NCI-H2196 (cell line): ENCODE data around the gene SEMA3C.
"Not testable (repeated sequence)": the region's sequence is repeated elsewhere in the genome, so short reads cannot be mapped to it uniquely, and the experiment has no call there.

Experiments used
- DNase-seq: peaks from one replicate; lab custom pipeline; 2025; ENCODE audit not compliant: unreplicated experiment; lab: John Stamatoyannopoulos, UW

The SEMA3C gene

DNA sequence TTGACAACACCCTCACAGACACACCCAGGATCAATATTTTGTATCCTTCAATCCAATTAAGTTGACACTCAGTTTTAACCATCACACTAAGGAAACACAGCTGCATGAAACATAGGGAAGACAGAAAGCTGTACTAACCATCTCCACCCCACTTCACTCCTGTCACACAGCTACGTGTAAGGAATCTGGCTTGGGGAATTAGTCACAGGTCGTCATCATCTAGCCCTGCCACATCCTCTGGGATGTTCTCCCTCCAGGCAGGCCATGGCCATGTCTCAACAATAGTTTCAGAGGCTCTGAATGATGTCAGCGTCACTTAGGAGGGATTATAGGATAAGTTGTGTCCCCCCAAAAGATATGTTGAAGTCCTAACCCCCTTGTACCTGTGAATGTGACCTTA is 10.8 kb upstream of the SEMA3C start:
- no peak for DNase-seq

DNA sequence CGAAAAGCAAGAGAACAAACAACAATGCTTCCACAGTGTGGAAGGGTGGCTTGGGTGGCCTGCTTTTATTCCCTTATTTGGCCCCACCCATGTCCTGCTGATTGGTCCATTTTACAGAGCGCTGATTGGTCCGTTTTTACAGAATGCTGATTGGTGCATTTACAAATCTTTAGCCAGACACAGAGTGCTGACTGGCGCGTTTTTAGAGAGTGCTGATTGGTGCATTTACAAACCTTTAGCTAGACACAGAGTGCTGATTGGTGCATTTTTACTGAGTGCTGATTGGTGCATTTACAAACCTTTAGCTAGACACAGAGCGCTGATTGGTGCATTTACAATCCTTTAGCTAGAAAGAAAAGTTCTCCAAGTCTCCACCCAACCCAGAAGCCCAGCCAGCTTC is 8.1 kb upstream of the SEMA3C start:
- not testable (repeated sequence) for DNase-seq

DNA sequence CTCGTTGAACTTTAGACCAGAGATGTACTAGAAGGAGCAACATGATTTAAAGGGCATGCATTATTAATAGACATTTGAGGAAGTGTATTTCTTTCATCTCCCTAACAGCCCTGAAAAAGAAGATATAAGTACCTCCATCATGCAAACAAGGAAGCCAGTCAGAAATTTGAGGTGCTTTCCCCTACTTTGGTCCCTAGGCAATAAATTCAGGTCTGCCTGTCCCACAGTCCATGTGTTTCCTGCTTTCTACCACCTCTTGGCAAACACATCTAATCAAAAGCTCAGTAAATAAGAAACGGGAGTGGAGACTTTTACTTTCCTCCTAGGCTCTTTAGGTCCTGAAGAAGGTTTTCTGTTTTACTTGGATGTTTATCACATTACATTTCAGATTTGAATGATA is 5.2 kb upstream of the SEMA3C start:
- DNase-seq: no peak

DNA sequence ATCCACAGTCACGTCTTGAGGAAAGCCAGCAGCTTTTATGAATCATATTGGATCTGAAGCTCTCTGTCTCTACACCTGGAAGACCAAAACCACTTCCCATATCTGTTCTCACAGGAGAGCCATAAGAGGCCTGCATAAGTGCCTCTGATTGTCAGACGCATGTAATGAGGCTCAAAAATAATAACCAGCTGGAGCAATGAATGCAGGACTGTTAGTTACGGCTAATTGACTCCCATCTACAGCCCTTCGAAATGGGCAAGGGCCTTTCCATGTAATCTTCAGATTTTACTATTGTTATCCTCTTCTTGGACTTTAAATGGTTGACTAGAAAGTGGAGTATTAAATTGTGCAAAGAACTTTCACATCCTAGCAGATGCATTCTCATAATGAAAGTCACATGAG is 4.4 kb upstream of the SEMA3C start:
- DNase-seq: no peak

DNA sequence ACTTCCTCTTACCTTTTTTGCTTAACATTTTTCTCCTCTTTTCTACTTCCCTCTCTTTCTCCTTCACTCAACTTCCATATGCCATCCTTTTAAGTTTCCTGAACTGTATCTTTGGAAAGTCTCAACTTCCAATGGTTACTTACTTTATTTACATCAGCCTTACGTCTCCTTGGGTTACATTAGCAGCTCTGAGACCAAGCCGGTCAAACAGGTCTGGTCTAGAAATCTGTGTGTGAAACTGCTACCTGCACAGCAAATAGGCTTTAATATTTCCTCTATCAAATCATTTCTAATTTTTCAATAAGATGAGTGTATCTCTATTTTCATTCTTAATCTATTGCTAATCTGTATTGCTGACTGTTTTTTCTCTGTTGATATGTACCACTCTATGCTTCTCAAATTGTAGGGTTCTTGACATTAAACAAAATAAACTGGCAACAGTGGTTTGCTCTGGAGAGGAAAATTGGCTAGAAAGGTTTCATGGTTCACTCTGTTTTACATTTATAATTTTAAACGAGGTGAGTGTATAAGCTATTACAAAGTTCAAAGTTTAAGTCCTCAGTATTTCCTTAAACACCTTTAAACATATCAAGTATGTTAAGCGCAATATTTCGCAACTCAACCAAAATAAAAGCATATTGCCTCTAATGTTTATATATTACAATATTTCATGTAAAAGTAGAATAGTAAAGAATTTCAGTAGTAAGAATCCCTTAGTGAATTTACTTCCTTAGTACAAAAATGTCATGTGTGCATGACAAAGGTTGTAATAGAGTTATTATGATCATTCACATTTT is 3.6 kb upstream of the SEMA3C start:
- DNase-seq: no peak

DNA sequence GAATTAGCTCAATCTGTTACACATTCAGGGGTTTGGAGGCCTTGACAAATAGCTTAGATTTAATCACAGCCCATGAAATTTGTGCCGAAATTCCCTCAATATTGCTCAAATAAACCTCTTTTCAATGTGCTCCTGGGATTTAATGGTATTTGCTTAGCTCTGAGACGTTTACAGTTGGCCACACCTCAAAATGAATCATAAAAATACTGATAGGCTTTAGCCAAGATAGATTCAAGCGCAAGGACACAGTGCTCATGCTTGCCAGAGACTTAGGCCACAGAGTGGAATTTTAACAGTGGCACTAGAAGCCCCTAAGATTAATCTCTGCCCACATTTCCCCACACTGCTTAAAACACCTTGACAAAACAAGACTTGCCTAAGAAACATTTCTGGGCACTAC is 2.3 kb upstream of the SEMA3C start:
- no peak for DNase-seq

DNA sequence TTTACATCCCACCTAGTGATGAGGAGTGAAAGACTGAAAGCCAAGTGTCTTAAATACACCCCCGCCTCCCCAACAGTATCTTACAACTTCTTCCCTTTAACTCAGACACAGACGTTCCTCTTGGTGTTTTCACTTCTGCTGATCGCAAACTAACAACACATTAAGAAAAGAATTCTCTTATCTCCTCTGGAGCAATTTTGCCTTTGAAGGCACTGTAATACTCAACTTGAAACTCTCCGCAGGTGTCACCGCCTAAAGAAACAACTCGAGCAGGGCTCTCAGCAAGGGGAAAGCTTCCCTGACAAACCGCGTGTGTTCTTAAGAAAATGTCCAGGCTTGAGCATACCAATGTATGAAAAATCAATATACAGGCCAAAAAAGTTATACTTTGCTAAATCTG is 452 bp downstream of the SEMA3C start:
- DNase-seq: no peak

DNA sequence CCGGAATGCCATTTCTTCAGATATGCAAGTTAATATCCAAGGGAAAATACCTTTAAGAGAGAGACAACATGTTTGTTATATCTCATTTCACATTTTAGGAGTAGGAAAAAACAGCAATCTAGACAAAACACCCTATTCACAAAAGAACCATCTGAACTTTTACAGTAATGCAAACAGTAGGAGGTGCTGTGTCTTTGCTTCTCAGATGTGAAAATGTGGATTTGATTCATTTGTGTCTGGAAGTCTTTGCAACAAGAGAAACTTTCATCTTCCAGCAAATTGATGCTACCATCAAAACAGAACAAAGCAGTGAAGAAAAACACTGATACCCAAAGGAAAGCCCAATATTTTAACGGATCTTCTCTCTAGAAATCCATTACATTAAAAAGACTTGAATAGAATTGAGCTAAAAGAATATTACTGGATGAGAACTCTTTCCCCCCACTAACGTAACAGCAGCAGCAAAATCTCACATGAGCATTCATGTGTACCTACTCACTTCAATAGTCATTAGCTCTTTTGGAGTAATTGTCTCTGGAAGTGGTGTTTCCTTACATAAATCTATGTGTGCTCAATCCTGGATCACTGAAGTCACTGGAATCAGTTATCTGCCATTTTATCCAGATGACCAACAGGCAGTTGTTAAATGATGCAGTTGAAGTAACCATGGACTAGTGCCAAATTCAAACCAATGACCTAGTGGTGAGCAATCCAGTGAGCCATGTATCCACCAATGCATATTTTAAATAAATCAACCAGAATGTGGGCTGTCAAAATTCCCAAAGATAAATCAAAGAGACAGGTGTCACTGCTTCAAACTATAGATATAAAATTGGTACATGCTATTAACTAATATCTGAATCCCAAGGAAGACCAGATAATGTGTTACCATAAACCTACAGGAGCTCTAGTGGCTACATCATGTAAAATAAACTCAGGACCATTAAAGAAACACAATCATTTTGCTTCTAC is 1.8 kb downstream of the SEMA3C start:
- DNase-seq: no peak

DNA sequence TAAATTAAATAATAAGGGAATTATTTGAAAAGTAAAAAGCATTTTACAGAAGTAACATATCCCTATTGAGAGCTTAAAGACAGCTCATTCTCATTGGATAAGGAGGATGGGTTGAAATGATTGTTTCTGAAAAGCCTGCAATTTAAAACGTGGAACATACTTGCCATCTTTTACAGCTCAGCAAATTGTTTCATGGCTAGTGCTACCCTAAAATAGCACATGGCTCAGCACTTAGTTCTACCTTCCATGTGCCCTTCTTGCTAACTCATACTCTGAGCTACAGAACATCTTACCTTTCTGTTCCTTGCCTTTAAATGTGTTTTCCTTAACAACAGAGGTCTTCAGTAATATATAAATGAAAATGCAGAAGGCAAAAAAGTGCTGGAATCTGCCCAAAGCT is 8.6 kb downstream of the SEMA3C start:
- no peak for DNase-seq

DNA sequence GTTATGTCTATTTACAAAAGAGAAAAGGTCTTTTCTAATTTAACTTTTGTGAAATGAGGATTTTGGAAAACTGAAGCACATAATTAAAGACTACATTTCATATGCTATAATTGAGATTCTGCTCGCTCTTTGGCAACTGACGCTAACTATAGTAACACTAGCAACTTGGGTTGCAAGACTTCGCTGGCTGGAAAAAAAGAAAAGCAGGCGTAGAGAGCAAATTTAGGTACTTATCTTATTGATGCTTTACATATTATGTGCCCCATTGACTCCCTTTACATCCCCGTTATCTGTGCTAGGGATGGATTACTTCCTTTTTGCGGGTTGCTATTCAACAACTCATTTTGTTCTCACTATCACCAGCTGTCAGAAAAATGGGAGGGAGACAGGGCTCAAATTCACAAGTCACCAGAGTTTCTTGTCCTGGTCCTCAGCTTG is 10.5 kb downstream of the SEMA3C start:
- no peak for DNase-seq

DNA sequence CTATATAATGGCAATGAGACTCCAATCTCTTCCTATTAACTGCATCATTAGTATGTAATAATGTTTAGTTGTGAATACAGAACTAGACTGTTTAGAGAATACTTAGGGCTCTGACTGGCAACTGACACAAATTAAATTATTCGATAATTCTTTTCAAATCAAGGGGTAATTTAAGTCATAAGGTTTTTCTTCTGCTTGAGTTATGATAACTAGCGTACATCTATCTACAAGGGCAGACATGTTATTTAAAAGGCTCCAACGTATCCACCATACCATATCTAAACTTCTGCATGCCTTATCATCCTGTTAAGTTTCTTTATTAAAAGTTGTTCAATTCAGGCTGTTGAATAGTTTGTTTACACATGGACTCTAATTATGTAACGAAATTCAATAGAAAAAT is 11.2 kb downstream of the SEMA3C start:
- DNase-seq: no peak

DNA sequence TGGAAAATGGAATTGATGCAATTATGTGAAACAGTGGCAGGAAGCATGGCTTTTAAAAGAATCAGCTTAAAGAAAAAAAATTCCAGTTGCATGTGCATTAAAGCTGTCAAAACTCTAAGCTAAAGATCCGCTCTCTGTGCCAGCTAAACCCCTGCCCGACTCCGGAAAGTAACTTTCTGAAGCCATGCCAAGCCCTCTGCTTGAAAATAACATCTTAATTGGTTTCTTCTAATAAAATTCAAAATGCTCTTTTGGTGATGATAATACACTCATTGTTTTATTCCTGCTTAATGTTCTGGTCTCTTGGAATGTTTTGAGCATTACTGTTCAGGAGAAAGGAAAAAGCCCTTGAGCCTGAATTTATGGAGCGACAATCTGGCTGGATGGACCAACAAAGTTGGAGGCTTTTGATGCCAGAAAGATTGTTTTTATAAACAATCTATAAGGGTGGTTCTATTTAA is 11.7 kb downstream of the SEMA3C start:
- no peak for DNase-seq

DNA sequence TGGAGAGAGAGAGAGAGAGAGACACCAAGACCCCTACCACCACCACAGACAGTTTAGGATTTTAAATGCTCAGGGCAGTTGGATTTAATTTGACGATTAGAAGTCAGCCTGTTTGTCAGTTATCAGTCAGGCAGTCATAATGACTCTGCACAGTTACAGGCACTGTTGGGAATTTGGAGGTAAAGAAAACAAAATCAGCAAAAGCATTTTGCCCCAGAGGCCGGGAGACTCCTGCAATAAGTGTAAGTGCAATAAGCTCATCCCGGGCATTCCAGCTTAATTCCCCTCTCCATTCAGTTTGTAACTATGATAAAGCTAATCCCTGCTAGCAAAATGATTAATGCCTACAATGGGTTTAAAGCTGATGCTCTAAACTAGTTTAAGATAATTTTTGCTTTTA is 13.5 kb downstream of the SEMA3C start:
- no peak for DNase-seq

DNA sequence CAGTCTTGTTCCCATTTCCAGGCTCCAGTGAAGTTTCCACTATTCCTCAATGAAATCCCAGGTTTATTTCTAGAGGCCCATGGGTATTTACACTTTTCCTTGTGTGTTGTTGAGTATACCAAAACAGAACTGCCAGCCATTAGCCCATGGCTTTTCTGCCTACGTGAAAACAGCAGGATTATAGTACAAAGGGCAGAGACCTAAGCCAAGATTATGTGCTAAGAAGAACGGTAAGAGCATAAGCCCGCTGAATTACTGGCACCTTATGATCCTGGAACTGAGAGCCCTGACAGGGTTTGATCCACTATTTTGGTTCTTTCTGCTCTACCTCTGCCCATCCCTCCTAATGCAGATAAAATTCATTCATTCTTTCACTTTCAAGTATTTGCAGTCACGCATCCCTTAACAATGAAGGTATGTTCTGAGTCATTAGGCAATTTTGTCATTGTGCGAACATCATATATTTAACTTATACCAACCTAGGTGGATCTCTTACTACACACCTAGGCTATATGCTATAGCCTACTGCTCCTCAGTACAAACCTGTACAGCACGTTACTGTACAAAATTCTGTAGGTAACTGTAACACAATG is 16.0 kb downstream of the SEMA3C start:
- DNase-seq: no peak

DNA sequence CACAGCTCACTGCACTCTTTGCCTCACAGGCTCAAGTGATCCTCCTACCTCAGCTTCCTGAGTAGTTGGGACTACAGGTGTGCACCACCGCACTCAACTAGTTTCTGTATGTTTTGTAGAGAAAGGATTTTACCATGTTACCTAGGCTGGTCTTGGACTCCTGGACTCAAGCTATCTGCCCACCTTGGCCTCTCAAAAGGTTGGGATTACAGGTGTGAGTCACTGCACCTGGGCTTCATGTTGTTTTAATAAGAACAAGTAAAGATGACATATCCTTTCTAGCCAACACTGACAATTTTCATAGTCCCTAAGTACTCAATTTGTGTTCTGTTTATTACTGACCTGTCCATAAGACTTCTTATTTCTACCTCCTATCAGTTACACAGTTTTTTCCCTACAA is 16.8 kb downstream of the SEMA3C start:
- no peak for DNase-seq

DNA sequence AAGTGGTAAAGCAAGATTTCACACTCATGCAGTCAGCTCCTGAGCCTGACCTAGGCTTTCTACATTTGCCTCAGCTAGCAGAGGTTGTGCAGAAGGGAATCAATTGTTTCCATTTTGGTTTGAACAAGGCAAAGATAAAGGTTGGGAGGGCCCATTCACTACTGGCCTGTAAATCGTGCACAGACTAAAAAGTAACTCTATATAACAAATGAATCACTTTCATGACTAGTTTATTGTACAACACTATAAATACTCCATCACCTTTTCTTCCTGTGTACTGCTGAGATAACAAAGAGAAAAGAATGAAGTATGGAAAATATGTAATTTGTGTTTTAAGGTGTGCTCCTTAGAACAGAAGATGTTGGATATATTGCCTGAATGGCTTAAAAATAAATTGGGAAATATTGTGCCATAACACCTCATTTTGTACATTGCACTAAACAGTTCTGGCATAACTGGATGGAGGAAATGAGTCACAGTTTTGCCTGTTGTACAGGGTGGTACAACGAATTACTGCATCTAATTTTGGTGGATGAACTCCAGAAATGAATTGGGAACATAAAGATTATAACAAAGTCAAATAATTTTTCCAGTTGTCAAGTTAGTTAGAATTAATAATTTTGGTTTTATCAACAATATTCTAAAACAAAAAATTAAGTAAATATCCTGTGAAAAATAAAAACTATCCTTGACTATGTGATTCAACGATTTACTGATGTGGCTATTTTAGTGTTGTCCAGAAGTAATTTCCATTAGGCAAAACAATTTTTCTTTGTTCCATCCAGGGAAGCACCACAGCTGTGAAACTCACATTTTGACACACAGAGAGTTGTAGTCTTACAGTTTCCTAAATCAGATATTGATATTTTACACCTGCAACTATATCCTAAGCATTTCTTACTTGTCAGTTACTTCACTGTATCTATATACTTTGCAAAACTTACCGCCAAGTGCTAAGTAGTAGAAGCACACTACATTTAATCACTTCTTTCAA is 18.0 kb downstream of the SEMA3C start:
- DNase-seq: no peak

DNA sequence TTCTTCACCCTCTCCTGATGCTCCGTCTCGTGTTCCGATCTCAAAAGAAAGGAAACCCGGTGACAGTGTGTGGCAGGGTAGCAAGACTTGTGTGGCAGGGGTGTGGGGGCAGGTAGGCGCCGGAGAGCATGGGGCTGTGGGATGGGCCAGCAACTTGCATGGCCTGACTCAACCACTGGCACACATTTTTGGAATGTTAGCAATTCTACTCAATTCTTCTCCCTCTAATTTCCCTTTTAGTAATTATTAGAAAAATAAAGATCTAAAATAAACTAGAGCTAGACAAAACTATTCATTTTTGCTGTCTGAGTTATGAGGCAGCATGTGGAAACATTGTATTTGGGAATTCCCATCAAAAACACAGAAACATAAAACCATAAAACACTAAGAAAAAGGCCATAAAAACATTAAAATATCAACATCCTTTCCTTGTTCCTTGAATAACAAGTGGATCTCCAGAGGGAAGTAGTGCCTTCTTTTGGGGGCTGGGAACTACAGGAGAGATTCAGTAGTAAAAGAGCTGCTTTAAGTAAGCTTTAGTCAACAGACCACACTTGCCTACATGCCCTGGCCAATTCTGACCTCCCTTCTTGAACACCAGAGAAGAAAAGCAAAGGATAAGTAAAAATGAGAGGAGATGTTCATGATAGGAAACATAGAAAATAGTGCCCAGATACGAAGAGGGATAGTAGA is 21.8 kb downstream of the SEMA3C start:
- no peak for DNase-seq

DNA sequence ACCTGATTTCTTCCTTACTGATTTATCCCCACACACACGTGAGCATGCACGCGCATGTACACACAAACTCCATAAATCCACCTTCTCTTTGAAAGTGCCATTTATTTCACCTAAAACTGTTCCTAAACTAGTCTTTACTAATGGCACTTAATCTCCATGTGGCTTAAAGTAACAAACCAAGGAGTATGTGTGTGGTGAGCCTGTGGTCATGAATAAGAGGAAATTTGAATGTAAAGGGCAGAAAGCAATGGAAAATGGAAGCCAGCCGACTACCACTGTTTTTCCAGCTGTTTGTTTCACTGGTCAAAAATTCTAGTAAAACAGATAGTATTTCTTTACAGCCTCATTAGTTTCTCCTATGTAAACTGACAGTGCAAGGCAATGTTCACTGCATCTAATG is 23.8 kb downstream of the SEMA3C start:
- no peak for DNase-seq

DNA sequence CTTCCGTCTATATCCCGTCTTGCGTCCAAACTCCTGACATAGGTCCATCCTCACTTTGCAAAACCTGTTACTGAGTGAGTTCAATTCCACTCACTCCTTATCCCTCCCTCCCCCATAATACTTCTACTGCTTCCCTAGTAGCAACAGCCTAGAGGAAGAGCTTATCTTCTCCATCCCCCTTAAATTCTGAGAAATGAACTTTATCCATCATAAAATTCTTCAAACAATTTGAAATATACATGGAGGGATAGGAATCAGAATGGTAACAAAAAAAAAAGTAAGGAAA is 27.6 kb downstream of the SEMA3C start:
- DNase-seq: no peak
